Natural killer cell (primary cell): ENCODE data around the gene STOX2. TPM values are rescaled to one million over a fixed set of nuclear protein-coding genes. Genes with fewer than 3 reads are reported as not detected.

Experiments used
- ATAC-seq, 3 donors: fragments of 150-1000 bp in 2 of 3; fragments of 200-7000 bp in 1 of 3; cut with Tn5 transposase; 1 replicate in 1 of 3; 2 replicates in 2 of 3; pipeline ENCODE4 v1.10.0; 2021; ENCODE audit warnings: mild to moderate bottlenecking in 2 of 3, moderate library complexity in 2 of 3
- DNase-seq, 2 donors: peaks; one replicate each; pipeline versions ENCODE4 v3.0.0 to v3.0.0-alpha.2; 2013 to 2021; ENCODE audit warnings: mixed read lengths in 1 of 2
- H3K27ac ChIP-seq: one replicate; pipeline ENCODE4 v1.5.1; 2013; ENCODE audit warnings: mild to moderate bottlenecking, low read length
- H3K27me3 ChIP-seq: one replicate; pipeline ENCODE4 v1.6.1; 2013; ENCODE audit warnings: low read length; ENCODE audit not compliant: control insufficient read depth, insufficient read depth
- H3K36me3 ChIP-seq: one replicate; pipeline ENCODE4 v1.6.1; 2013; ENCODE audit warnings: low read length; ENCODE audit not compliant: control insufficient read depth, insufficient read depth
- H3K4me1 ChIP-seq: one replicate; pipeline ENCODE4 v1.6.1; 2013; ENCODE audit warnings: low read length; ENCODE audit not compliant: control insufficient read depth, insufficient read depth
- H3K4me3 ChIP-seq: one replicate; pipeline ENCODE4 v1.5.1; 2013; ENCODE audit warnings: low read length
- H3K9me3 ChIP-seq: one replicate; pipeline ENCODE4 v1.6.1; 2013; ENCODE audit warnings: low read length; ENCODE audit not compliant: control insufficient read depth, insufficient read depth
- H3K27ac Mint-ChIP-seq, 2 donors: one replicate each; pipeline ENCODE4 v1.8.0; 2022; ENCODE audit warnings: mild to moderate bottlenecking in 2 of 2, mixed read lengths in 2 of 2, moderate library complexity in 1 of 2
- H3K27me3 Mint-ChIP-seq, 2 donors: one replicate each; pipeline ENCODE4 v1.8.0; 2022; ENCODE audit warnings: low read depth in 2 of 2, mixed read lengths in 2 of 2
- H3K36me3 Mint-ChIP-seq: one replicate; pipeline ENCODE4 v1.8.0; 2022; ENCODE audit warnings: mixed read lengths
- H3K4me1 Mint-ChIP-seq, 2 donors: one replicate each; pipeline ENCODE4 v1.8.0; 2022; ENCODE audit warnings: mixed read lengths in 2 of 2
- H3K4me3 Mint-ChIP-seq: one replicate; pipeline ENCODE4 v1.8.0; 2022; ENCODE audit warnings: mild to moderate bottlenecking, moderate library complexity, mixed read lengths
- H3K9me3 Mint-ChIP-seq, 2 donors: one replicate each; pipeline ENCODE4 v1.8.0; 2022; ENCODE audit warnings: mixed read lengths in 2 of 2
- WGBS: methylation state at CpG from one replicate; pipeline ENCODE4 v1.1.7; 2013; ENCODE audit warnings: missing lambda C conversion rate; ENCODE audit not compliant: insufficient coverage; 5-methylcytosine and 5-hydroxymethylcytosine counted together
- intact Hi-C: fragments of 100-400 bp; cut with micrococcal nuclease; formaldehyde crosslinking; loops from one replicate; pipeline ENCODE4 v1.14.2; 2022
- total RNA-seq, 4 donors: library from RNA; stranded (reverse); fragments of 120-200 nt in 1 of 4; gene quantifications; one replicate each; pipeline versions ENCODE4 v1.2.3 to v1.2.4, GENCODE V29; 2013 to 2022
- TF ChIP-seq, protein P1 (sequence below): fragments of 200-600 bp; IDR thresholded peaks from one replicate; pipeline ENCODE4 v1.8.0; 2022; ENCODE audit warnings: antibody characterized with exemption

Gene STOX2
- total RNA-seq, 3 donors from 2014 or later (not counting 1 experiment from before 2014, with no cell fraction given): 0.23 TPM; not detected in 2

DNA sequence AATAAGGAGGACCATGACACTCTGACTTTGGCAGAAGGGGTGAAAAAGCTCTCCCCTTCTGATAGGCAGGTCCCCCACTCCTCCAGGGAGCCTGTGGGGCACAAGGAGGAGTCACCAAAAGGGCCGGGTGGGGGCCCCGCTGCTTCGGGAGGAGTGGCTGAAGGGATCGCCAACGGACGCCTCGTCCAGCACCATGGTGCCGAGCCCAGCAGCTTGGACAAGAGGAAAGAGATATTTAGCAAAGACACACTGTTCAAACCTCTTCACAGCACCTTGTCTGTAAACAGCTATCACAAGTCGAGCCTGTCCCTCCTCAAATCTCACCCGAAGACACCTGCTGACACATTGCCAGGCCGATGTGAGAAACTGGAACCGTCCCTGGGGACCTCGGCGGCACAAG lies 105.6 kb downstream of the STOX2 start:
- Histone ChIP-seq H3K36me3 (no peaks in the 10 kb centered on the region), H3K4me1 (no peaks in the 10 kb centered on the region), H3K27ac (no peak overlapping the region), H3K9me3 (no peaks in the 10 kb centered on the region), H3K4me3 (no peak overlapping the region), H3K27me3 (no peaks in the 10 kb centered on the region)
- WGBS: 93% methylated on average over 14 of the region's 14 CpGs
- DNase-seq (no peak), ATAC-seq (no peak)
- Mint-ChIP-seq H3K36me3 (no peaks in the 10 kb centered on the region), H3K9me3 (no peaks in the 10 kb centered on the region), H3K4me3 (no peak overlapping the region), H3K27me3 (no peaks in the 10 kb centered on the region), H3K27ac (no peak overlapping the region), H3K4me1 (no peaks in the 10 kb centered on the region)
- intact Hi-C loops: no loop called here
- TF ChIP-seq, protein P1, sequence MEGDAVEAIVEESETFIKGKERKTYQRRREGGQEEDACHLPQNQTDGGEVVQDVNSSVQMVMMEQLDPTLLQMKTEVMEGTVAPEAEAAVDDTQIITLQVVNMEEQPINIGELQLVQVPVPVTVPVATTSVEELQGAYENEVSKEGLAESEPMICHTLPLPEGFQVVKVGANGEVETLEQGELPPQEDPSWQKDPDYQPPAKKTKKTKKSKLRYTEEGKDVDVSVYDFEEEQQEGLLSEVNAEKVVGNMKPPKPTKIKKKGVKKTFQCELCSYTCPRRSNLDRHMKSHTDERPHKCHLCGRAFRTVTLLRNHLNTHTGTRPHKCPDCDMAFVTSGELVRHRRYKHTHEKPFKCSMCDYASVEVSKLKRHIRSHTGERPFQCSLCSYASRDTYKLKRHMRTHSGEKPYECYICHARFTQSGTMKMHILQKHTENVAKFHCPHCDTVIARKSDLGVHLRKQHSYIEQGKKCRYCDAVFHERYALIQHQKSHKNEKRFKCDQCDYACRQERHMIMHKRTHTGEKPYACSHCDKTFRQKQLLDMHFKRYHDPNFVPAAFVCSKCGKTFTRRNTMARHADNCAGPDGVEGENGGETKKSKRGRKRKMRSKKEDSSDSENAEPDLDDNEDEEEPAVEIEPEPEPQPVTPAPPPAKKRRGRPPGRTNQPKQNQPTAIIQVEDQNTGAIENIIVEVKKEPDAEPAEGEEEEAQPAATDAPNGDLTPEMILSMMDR: no peak

DNA sequence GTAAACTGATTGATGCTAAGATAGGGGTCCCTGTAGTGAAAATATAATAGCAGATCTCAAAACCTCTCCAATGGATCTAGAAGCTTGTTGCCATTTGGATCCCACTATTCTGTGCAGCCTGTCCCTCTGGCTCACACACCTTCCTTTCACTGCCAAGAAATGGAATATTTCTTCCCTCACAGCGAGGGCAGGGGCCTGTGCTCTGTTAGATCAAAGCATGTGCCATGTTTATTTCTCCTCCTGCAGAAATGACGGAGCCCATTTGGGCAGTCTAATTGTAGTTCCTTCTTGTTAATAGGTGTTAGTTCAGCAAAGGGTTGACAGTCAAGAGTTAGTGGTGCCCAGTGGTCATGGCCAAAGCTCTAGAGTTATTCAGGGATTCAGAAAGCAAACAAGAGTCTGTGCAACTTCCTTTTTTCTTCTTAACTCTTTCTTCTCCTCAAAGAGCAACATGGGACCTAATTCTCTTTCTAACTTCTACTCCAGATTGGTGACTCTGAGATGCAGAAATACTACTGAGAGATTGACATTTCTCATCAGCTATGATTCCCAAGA lies 106.8 kb downstream of the STOX2 start:
- no peaks in the 10 kb centered on the region for H3K9me3 Mint-ChIP-seq
- TF ChIP-seq, protein P1: no peak
- H3K4me1 Mint-ChIP-seq: no peaks in the 10 kb centered on the region
- no peaks in the 10 kb centered on the region for H3K27me3 Mint-ChIP-seq
- Histone ChIP-seq H3K27me3 (no peaks in the 10 kb centered on the region), H3K4me1 (no peaks in the 10 kb centered on the region), H3K4me3 (no peak overlapping the region), H3K36me3 (no peaks in the 10 kb centered on the region), H3K27ac (no peak overlapping the region), H3K9me3 (no peaks in the 10 kb centered on the region)
- intact Hi-C loops: no loop called here
- no peaks in the 10 kb centered on the region for H3K36me3 Mint-ChIP-seq
- ATAC-seq (no peak), DNase-seq (no peak)
- H3K27ac Mint-ChIP-seq: no peak overlapping the region
- WGBS: 93% methylated on average over 2 of the region's 2 CpGs
- H3K4me3 Mint-ChIP-seq: no peak overlapping the region

DNA sequence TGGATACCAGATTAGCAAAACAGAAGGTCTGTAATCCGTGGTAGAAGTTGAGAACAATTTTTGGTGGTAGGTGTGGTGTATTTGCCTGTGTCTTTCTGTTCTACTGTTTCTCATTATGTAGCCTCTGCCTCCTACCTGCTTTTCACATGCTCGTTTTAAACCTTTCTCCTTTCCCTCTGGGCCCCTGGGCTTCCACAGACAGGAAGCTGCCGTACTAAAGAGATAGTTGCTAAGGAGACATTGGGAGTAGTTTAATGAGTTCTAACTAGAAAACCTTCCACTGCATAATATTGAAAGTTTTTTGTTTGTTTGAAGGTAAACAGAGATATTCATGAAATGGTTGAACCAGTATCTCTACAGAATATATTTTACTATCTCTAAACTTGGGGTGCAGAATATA lies 107.8 kb downstream of the STOX2 start:
- Histone ChIP-seq H3K4me3 (no peak overlapping the region), H3K4me1 (no peaks in the 10 kb centered on the region), H3K27me3 (no peaks in the 10 kb centered on the region), H3K36me3 (no peaks in the 10 kb centered on the region), H3K9me3 (no peaks in the 10 kb centered on the region), H3K27ac (no peak overlapping the region)
- ATAC-seq (no peak), DNase-seq (no peak)
- Mint-ChIP-seq H3K27ac (no peak overlapping the region), H3K36me3 (no peaks in the 10 kb centered on the region), H3K4me1 (no peaks in the 10 kb centered on the region), H3K9me3 (no peaks in the 10 kb centered on the region), H3K4me3 (no peak overlapping the region), H3K27me3 (no peaks in the 10 kb centered on the region)
- 0% methylated on average over 1 of the region's 3 CpGs for WGBS
- TF ChIP-seq, protein P1: no peak
- intact Hi-C loops: no loop called here

DNA sequence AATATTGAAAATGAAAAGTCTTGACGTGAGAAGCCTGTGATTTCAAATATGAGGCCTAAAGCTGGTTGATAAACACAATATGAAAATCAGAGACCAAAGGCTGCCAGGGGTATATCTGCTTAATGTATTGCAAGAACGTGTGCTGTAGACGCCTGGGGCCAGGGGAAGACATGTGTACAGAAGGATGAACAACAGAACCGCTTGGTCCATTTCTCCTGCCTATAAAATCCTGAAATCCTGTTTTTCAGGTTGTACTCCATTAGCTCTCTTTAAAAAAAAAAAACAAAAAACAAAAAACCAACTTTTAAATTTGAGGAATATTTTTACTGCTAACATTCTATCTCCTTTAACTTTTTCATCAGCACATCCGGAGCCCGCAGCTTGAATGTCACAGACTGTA lies 109.2 kb downstream of the STOX2 start:
- DNase-seq (no peak), ATAC-seq (no peak)
- TF ChIP-seq, protein P1: no peak
- no peak overlapping the region for H3K27ac ChIP-seq
- H3K4me3 Mint-ChIP-seq: no peak overlapping the region
- H3K4me1 Mint-ChIP-seq: no peaks in the 10 kb centered on the region
- no peaks in the 10 kb centered on the region for H3K9me3 ChIP-seq
- WGBS: 88% methylated on average over 6 of the region's 6 CpGs
- intact Hi-C loops: no loop called here
- H3K27me3 Mint-ChIP-seq: no peaks in the 10 kb centered on the region
- H3K36me3 ChIP-seq: no peaks in the 10 kb centered on the region
- H3K4me3 ChIP-seq: no peak overlapping the region
- H3K9me3 Mint-ChIP-seq: no peaks in the 10 kb centered on the region
- H3K36me3 Mint-ChIP-seq: no peaks in the 10 kb centered on the region
- H3K4me1 ChIP-seq: no peaks in the 10 kb centered on the region
- no peaks in the 10 kb centered on the region for H3K27me3 ChIP-seq
- no peak overlapping the region for H3K27ac Mint-ChIP-seq
